B cell (primary cell): Measurements from ENCODE around the gene CEMIP. TPM values are rescaled to one million over a fixed set of nuclear protein-coding genes. Genes with fewer than 3 reads are reported as not detected.

ENCODE experiments used
- ATAC-seq: fragments of 200-7000 bp; cut with Tn5 transposase; one replicate; pipeline ENCODE4 v1.10.0; 2021; ENCODE audit warnings: low read depth, mild to moderate bottlenecking, moderate number of reproducible peaks, moderate library complexity
- CTCF ChIA-PET: fragments of 350-600 bp; sonication (Branson Sonifier 250); formaldehyde crosslinking; loops from one replicate; lab custom pipeline; 2021; ENCODE audit warnings: antibody characterized with exemption, inconsistent platforms; lab: Charles Lee
- POLR2A ChIA-PET: fragments of 350-600 bp; sonication (Branson Sonifier 250); formaldehyde crosslinking; loops from one replicate; lab custom pipeline; 2021; ENCODE audit warnings: antibody characterized with exemption; lab: Charles Lee
- DNase-seq: peaks from one replicate; pipeline ENCODE4 v3.0.0; 2013
- H2AFZ ChIP-seq: 2 replicates; pipeline ENCODE4 v1.6.1; 2012; ENCODE audit warnings: mild to moderate bottlenecking, low read depth, low read length; ENCODE audit not compliant: insufficient read depth, poor library complexity, severe bottlenecking
- H3K27ac ChIP-seq, 2 donors: 1 replicate in 1 of 2; 2 replicates in 1 of 2; pipeline ENCODE4 v1.5.1; 2012 to 2013; ENCODE audit warnings: low read length in 2 of 2, mild to moderate bottlenecking in 2 of 2, moderate library complexity in 1 of 2
- H3K27me3 ChIP-seq, 4 experiments: fragments of 200-600 bp in 1 of 4; sonication (generic) in 1 of 4; replicated peaks in 1 of 4; 1 replicate in 2 of 4; 2 replicates in 2 of 4; pipeline versions ENCODE4 v1.6.1 to v1.7.0; 2013 to 2016; ENCODE audit warnings: low read length in 3 of 4, mild to moderate bottlenecking in 2 of 4, mixed read lengths in 1 of 4, moderate library complexity in 1 of 4; ENCODE audit not compliant: insufficient read depth in 4 of 4, control insufficient read depth in 3 of 4; ENCODE audit errors: control extremely low read depth in 1 of 4
- H3K36me3 ChIP-seq, 2 experiments: replicated peaks in 1 of 2; 1 replicate in 1 of 2; 2 replicates in 1 of 2; pipeline versions ENCODE4 v1.6.1 to v1.7.1; 2013; ENCODE audit warnings: low read length in 1 of 2; ENCODE audit not compliant: insufficient read depth in 2 of 2, control insufficient read depth in 1 of 2; ENCODE audit errors: control extremely low read depth in 1 of 2, extremely low read depth in 1 of 2
- H3K4me1 ChIP-seq, 2 donors: fragments of 200-600 bp in 1 of 2; sonication (generic) in 1 of 2; 1 replicate in 1 of 2; 2 replicates in 1 of 2; pipeline versions ENCODE4 v1.5.1 to v1.6.1; 2013 to 2017; ENCODE audit warnings: low read length in 2 of 2; ENCODE audit not compliant: control insufficient read depth in 2 of 2, insufficient read depth in 2 of 2
- H3K4me2 ChIP-seq: replicated peaks from 2 replicates; pipeline ENCODE3; 2012; ENCODE audit warnings: mild to moderate bottlenecking, low read depth, low read length; ENCODE audit not compliant: poor library complexity, severe bottlenecking
- H3K4me3 ChIP-seq, 5 experiments: fragments of 200-600 bp in 1 of 5; sonication (generic) in 1 of 5; 1 replicate in 3 of 5; 2 replicates in 2 of 5; pipeline versions ENCODE4 v1.5.1 to v1.7.0; 2011 to 2016; ENCODE audit warnings: low read length in 4 of 5, mild to moderate bottlenecking in 4 of 5, low read depth in 2 of 5, control low read depth in 1 of 5, moderate library complexity in 1 of 5; ENCODE audit not compliant: insufficient read depth in 1 of 5; ENCODE audit errors: control extremely low read depth in 1 of 5, extremely low read depth in 1 of 5
- H3K79me2 ChIP-seq: fragments of 200-600 bp; sonication (generic); one replicate; pipeline ENCODE4 v1.6.0; 2016; ENCODE audit warnings: low read length; ENCODE audit not compliant: control insufficient read depth, insufficient read depth
- H3K9ac ChIP-seq: fragments of 200-600 bp; sonication (generic); 2 replicates; pipeline ENCODE4 v1.6.1; 2017; ENCODE audit warnings: mild to moderate bottlenecking, low read length, moderate library complexity
- H3K9me3 ChIP-seq, 3 donors: one replicate each; pipeline versions ENCODE4 v1.6.1 to v1.7.1; 2013; ENCODE audit warnings: low read length in 2 of 3; ENCODE audit not compliant: control insufficient read depth in 2 of 3, insufficient read depth in 1 of 3; ENCODE audit errors: control extremely low read depth in 1 of 3
- H4K20me1 ChIP-seq: 2 replicates; pipeline ENCODE4 v1.6.0; 2012; ENCODE audit warnings: mild to moderate bottlenecking, low read length; ENCODE audit not compliant: insufficient read depth, control insufficient read depth, poor library complexity, severe bottlenecking
- H3K27ac Mint-ChIP-seq: one replicate; pipeline ENCODE4 v1.8.0; 2021; ENCODE audit warnings: mixed read lengths
- H3K27me3 Mint-ChIP-seq: one replicate; pipeline ENCODE4 v1.8.0; 2021; ENCODE audit warnings: mixed read lengths
- H3K4me1 Mint-ChIP-seq: one replicate; pipeline ENCODE4 v1.8.0; 2021; ENCODE audit warnings: mixed read lengths
- H3K4me3 Mint-ChIP-seq: one replicate; pipeline ENCODE4 v1.8.0; 2021; ENCODE audit warnings: mixed read lengths
- H3K9me3 Mint-ChIP-seq: one replicate; pipeline ENCODE4 v1.8.0; 2022; ENCODE audit warnings: mixed read lengths; ENCODE audit not compliant: insufficient read depth
- EZH2 ChIP-seq: IDR thresholded peaks from 2 replicates; pipeline ENCODE4 v1.6.1; 2012; ENCODE audit warnings: borderline replicate concordance, low read depth, mild to moderate bottlenecking, moderate library complexity, low read length; ENCODE audit not compliant: insufficient read depth, poor library complexity, severe bottlenecking
- WGBS: methylation state at CpG from one replicate; pipeline ENCODE4 v1.1.5; 2013; ENCODE audit warnings: missing lambda C conversion rate; ENCODE audit not compliant: insufficient coverage; 5-methylcytosine and 5-hydroxymethylcytosine counted together
- intact Hi-C: fragments of 100-400 bp; cut with micrococcal nuclease; formaldehyde crosslinking; loops from one replicate; pipeline ENCODE4 v1.10.0; 2022
- polyA plus RNA-seq: library from polyadenylated mRNA; depleted of rRNA; stranded (reverse); fragments of >200 nt; gene quantifications from 2 replicates; pipeline ENCODE4 v1.2.3, GENCODE V29; 2012
- total RNA-seq, 2 donors: library from RNA; stranded (reverse); fragments of 120-200 nt in 1 of 2; gene quantifications; 1 replicate in 1 of 2; 2 replicates in 1 of 2; pipeline versions ENCODE4 v1.2.3 to v1.2.4, GENCODE V29; 2013 to 2022
- TF ChIP-seq, protein P1 (sequence below): fragments of 200-600 bp; IDR thresholded peaks from one replicate; pipeline ENCODE4 v1.8.0; 2022; ENCODE audit warnings: antibody characterized with exemption, mild to moderate bottlenecking

Gene CEMIP
- total and polyA plus RNA-seq, 2 donors (not counting 1 experiment from before 2014, with no cell fraction given): 0.32 TPM; not detected in 1

DNA sequence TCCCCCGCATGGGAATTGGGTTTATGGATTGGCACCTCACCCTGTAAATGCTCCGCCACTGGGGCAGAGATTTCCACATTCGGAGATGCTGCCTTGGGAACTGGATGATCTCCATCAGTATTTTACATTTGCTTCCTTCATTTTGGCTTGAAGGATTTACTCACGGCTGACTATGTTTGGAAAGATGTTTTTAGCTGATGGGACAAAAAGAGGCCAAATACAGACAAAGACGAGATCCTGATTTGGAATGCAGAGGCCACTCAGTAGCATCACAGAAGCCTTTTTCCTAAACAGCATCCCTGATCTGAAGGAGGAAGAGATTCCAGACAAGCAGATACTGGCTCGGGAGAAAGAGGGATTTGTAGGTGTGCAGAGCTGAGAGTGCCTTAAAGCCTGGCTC, 133.5 kb downstream of the CEMIP start:
- no peaks in the 10 kb centered on the region for H3K4me1 Mint-ChIP-seq
- no peak for ATAC-seq

DNA sequence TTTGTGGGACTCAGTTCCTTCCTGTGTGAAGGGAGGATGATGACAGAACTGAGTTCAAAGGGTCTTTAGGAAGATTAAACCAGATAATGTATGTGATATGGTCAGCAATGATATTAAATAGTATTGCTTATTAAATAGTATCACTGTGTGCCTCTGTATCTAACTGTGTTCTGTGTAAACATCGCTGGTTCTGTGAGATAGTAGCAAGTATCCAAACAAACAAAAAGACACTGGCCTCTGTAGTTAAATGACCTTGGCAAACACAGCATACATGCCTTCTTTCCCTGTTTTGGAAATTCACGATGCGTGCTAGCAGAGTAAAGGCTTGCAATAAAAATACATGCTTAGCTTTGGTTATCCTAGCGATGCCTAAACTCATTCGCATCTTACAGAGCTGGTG, 134.4 kb downstream of the CEMIP start:
- Histone ChIP-seq H3K27me3 (no peaks in the 10 kb centered on the region), H3K4me1 (no peaks in the 10 kb centered on the region), H3K79me2 (no peaks in the 10 kb centered on the region), H3K9me3 (no peaks in the 10 kb centered on the region), H3K36me3 (no peaks in the 10 kb centered on the region), H3K9ac (no peak overlapping the region), H3K27ac (no peak overlapping the region), H4K20me1 (no peaks in the 10 kb centered on the region), H3K4me3 (no peak overlapping the region), H3K4me2 (no peak overlapping the region), H2AFZ (no peak overlapping the region)
- no peaks in the 10 kb centered on the region for H3K4me1 Mint-ChIP-seq
- H3K27ac Mint-ChIP-seq: no peak overlapping the region
- 100% methylated on average over 4 of the region's 5 CpGs for WGBS
- intact Hi-C loops: no loop called here
- POLR2A ChIA-PET: interaction anchor here (0.6 kb wide), 1 partner anchor 13 kb away, joined by 6 read pairs; no protein-coding TSS in a partner anchor
- CTCF ChIA-PET: interaction anchor here (0.9 kb wide), 1 partner anchor 41 kb away, joined by 3 read pairs; no protein-coding TSS in a partner anchor
- H3K27me3 Mint-ChIP-seq: no peaks in the 10 kb centered on the region
- no peak overlapping the region for H3K4me3 Mint-ChIP-seq
- no peaks in the 10 kb centered on the region for H3K9me3 Mint-ChIP-seq
- ATAC-seq (no peak), DNase-seq (no peak)
- TF ChIP-seq, protein P1, sequence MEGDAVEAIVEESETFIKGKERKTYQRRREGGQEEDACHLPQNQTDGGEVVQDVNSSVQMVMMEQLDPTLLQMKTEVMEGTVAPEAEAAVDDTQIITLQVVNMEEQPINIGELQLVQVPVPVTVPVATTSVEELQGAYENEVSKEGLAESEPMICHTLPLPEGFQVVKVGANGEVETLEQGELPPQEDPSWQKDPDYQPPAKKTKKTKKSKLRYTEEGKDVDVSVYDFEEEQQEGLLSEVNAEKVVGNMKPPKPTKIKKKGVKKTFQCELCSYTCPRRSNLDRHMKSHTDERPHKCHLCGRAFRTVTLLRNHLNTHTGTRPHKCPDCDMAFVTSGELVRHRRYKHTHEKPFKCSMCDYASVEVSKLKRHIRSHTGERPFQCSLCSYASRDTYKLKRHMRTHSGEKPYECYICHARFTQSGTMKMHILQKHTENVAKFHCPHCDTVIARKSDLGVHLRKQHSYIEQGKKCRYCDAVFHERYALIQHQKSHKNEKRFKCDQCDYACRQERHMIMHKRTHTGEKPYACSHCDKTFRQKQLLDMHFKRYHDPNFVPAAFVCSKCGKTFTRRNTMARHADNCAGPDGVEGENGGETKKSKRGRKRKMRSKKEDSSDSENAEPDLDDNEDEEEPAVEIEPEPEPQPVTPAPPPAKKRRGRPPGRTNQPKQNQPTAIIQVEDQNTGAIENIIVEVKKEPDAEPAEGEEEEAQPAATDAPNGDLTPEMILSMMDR: no peak
- TF ChIP-seq EZH2: no peak

More for the DNA sequence above, 133.5 kb downstream of the CEMIP start:
- H3K27me3 Mint-ChIP-seq: no peaks in the 10 kb centered on the region
- no peak overlapping the region for H3K4me3 Mint-ChIP-seq
- 83% methylated on average over 2 of the region's 6 CpGs for WGBS
- no peaks in the 10 kb centered on the region for H3K27me3 ChIP-seq
- no peak overlapping the region for H3K27ac ChIP-seq
- CTCF ChIA-PET: interaction anchor here (0.9 kb wide), 1 partner anchor 40 kb away, joined by 3 read pairs; no protein-coding TSS in a partner anchor
- DNase-seq: no peak
- no peak overlapping the region for H3K9ac ChIP-seq
- no peaks in the 10 kb centered on the region for H3K9me3 Mint-ChIP-seq
- H3K27ac Mint-ChIP-seq: no peak overlapping the region
- POLR2A ChIA-PET: interaction anchor here (0.6 kb wide), 1 partner anchor 12 kb away, joined by 6 read pairs; no protein-coding TSS in a partner anchor
- intact Hi-C loops: no loop called here
- no peak for TF ChIP-seq EZH2
- TF ChIP-seq, protein P1: no peak
- H3K4me1 ChIP-seq: no peaks in the 10 kb centered on the region
- H3K36me3 ChIP-seq: no peaks in the 10 kb centered on the region
- H3K4me3 ChIP-seq: no peak overlapping the region
- no peak overlapping the region for H3K4me2 ChIP-seq
- no peaks in the 10 kb centered on the region for H3K79me2 ChIP-seq
- H3K9me3 ChIP-seq: no peaks in the 10 kb centered on the region
- no peak overlapping the region for H2AFZ ChIP-seq
- H4K20me1 ChIP-seq: no peaks in the 10 kb centered on the region
